Breast epithelium (tissue), 4 donors: ENCODE measurements around the gene GRK5. TPM values are rescaled to one million over a fixed set of nuclear protein-coding genes. Genes with fewer than 3 reads are reported as not detected.

Source experiments
- DNase-seq, 2 donors: peaks; one replicate each; pipeline ENCODE4 v3.0.0-alpha.2; 2019; ENCODE audit warnings: low spot score in 2 of 2
- H3K27ac ChIP-seq, 2 donors: fragments of 200-600 bp; sonication (generic) in 1 of 2; one replicate each; pipeline ENCODE4 v1.5.1; 2016 to 2019; ENCODE audit warnings: mild to moderate bottlenecking in 1 of 2
- H3K27me3 ChIP-seq, 2 donors: fragments of 200-600 bp; sonication (generic) in 1 of 2; one replicate each; pipeline versions ENCODE4 v1.5.1 to v1.6.0; 2017 to 2019; ENCODE audit warnings: control low read depth in 1 of 2, mild to moderate bottlenecking in 1 of 2
- H3K36me3 ChIP-seq: fragments of 200-600 bp; one replicate; pipeline ENCODE4 v1.5.1; 2019
- H3K4me1 ChIP-seq, 2 donors: fragments of 200-600 bp; sonication (generic); one replicate each; pipeline ENCODE4 v1.5.1; 2016 to 2019; ENCODE audit warnings: control low read depth in 1 of 2
- H3K4me3 ChIP-seq, 3 donors: fragments of 200-600 bp; sonication (generic); 1 replicate in 2 of 3; 2 replicates in 1 of 3; pipeline ENCODE4 v1.5.1; 2016 to 2019; ENCODE audit warnings: mild to moderate bottlenecking in 3 of 3, moderate library complexity in 2 of 3
- H3K9me3 ChIP-seq, 2 donors: fragments of 200-600 bp; sonication (generic) in 1 of 2; one replicate each; pipeline ENCODE4 v1.5.1; 2016 to 2019; ENCODE audit warnings: control low read depth in 1 of 2
- CTCF ChIP-seq, 3 donors: fragments of 450-650 bp; IDR thresholded peaks; one replicate each; pipeline ENCODE4 v1.5.1; 2016 to 2017; ENCODE audit warnings: antibody characterized with exemption in 3 of 3, mild to moderate bottlenecking in 3 of 3, moderate library complexity in 3 of 3
- POLR2A ChIP-seq: fragments of 450-650 bp; IDR thresholded peaks from one replicate; pipeline ENCODE4 v1.6.1; 2016; ENCODE audit warnings: antibody characterized with exemption, mild to moderate bottlenecking, moderate library complexity
- POLR2AphosphoS5 ChIP-seq, 3 donors: sonication (generic); formaldehyde crosslinking; IDR thresholded peaks; one replicate each; pipeline ENCODE4 v1.6.1; 2017; ENCODE audit warnings: antibody characterized with exemption in 3 of 3
- intact Hi-C: fragments of 100-400 bp; cut with DNase I; formaldehyde crosslinking; loops from one replicate; pipeline ENCODE4 v1.15.1; 2023; ENCODE audit warnings: low total_unique reads
- total RNA-seq, 3 donors: library from RNA; depleted of rRNA; stranded (reverse); fragments of >200 nt; gene quantifications; one replicate each; pipeline ENCODE4 v1.1.0, GENCODE V29; 2016

GRK5 gene
- total RNA-seq, 3 donors from 2014 or later, result 14.9 to 20.6 (median 15.2) TPM

- intact Hi-C loops, result no loop called here
- Histone ChIP-seq H3K27me3 (no peaks in the 10 kb centered on the region), H3K27ac (peak overlapping the region; percentile 78 to 91), H3K4me1 (peaks cover 0 to 3% of the 10 kb centered on the region in 2 donors), H3K9me3 (no peaks in the 10 kb centered on the region), H3K36me3 (no peaks in the 10 kb centered on the region), H3K4me3 (no peak overlapping the region)
- no peak for TF ChIP-seq POLR2A
- TF ChIP-seq POLR2AphosphoS5 (IDR thresholded peaks at IDR 0.05), result no peak
- no peak for TF ChIP-seq CTCF (IDR thresholded peaks at IDR 0.05)
- DNase-seq, result no peak
Measured at GRCh38 chr10:119368991-119369869, 161.9 kb downstream of the GRK5 start.

- no peak for DNase-seq
- H3K9me3 ChIP-seq, result no peaks in the 10 kb centered on the region
- intact Hi-C loops, result no loop called here
- H3K27me3 ChIP-seq, result no peaks in the 10 kb centered on the region
- peak overlapping the region in 2 of 3 donors; percentile 42 to 62 for H3K4me3 ChIP-seq
- H3K27ac ChIP-seq, result peak overlapping the region; percentile 78 to 91
- TF ChIP-seq POLR2A (no peak), CTCF (IDR thresholded peaks at IDR 0.05) (no peak), POLR2AphosphoS5 (IDR thresholded peaks at IDR 0.05) (no peak)
- peaks cover 0 to 3% of the 10 kb centered on the region in 2 donors for H3K4me1 ChIP-seq
- H3K36me3 ChIP-seq, result no peaks in the 10 kb centered on the region
Measured at GRCh38 chr10:119370111-119370741, 162.9 kb downstream of the GRK5 start.

- peak; percentile 56 to 66 for DNase-seq
- peaks cover 0 to 3% of the 10 kb centered on the region in 2 donors for H3K4me1 ChIP-seq
- intact Hi-C loops, result no loop called here
Measured at GRCh38 chr10:119370972-119371703, 163.8 kb downstream of the GRK5 start.

GRCh38 chr10:119371704-119372663 is 164.6 kb downstream of the GRK5 start:
- Histone ChIP-seq H3K4me1 (peaks cover 0 to 3% of the 10 kb centered on the region in 2 donors), H3K9me3 (no peaks in the 10 kb centered on the region), H3K36me3 (no peaks in the 10 kb centered on the region), H3K4me3 (peak overlapping the region in 1 of 3 donors; percentile 62), H3K27ac (peak overlapping the region; percentile 78 to 91), H3K27me3 (no peaks in the 10 kb centered on the region)
- no peak for DNase-seq
- TF ChIP-seq CTCF (IDR thresholded peaks at IDR 0.05) (no peak), POLR2A (no peak), POLR2AphosphoS5 (IDR thresholded peaks at IDR 0.05) (no peak)
- intact Hi-C loops, result no loop called here

More at GRCh38 chr10:119370972-119371703, 163.8 kb downstream of the GRK5 start:
- H3K27me3 ChIP-seq, result no peaks in the 10 kb centered on the region
- peak overlapping the region in 2 of 3 donors; percentile 42 to 62 for H3K4me3 ChIP-seq
- no peaks in the 10 kb centered on the region for H3K36me3 ChIP-seq
- TF ChIP-seq POLR2AphosphoS5 (IDR thresholded peaks at IDR 0.05) (peak; percentile 28 to 65 (median 63)), POLR2A (no peak)
- peak overlapping the region; percentile 78 to 91 for H3K27ac ChIP-seq
- no peaks in the 10 kb centered on the region for H3K9me3 ChIP-seq
